HG02759 (cell line): ENCODE measurements around the gene LRTM2.
A peak's percentile ranks its signal among the peaks of the same experiment; 100 is the strongest.

Experiments
- ATAC-seq: cut with Tn5 transposase; IDR thresholded peaks from one replicate; pipeline ENCODE4 v1.9.1; 2021; ENCODE audit warnings: mild to moderate bottlenecking, moderate library complexity; ENCODE audit not compliant: unreplicated experiment

Gene LRTM2

GRCh38 chr12:1820191-1820895 is at the start of gene LRTM2:
Gene LRTM2 (plus strand): TSS chr12:1820565. CDS start chr12:1828149, 7,584 bp downstream.
- no peak for ATAC-seq

- no peak for ATAC-seq
Measured at GRCh38 chr12:1773937-1774655, 46.3 kb upstream of the LRTM2 start.

GRCh38 chr12:1776170-1776921 is 44.0 kb upstream of the LRTM2 start:
- no peak for ATAC-seq

- no peak for ATAC-seq
Measured at GRCh38 chr12:1777798-1778197, 42.6 kb upstream of the LRTM2 start.

- ATAC-seq = no peak
Measured at GRCh38 chr12:1778911-1779310, 41.5 kb upstream of the LRTM2 start.

GRCh38 chr12:1779783-1780182 is 40.6 kb upstream of the LRTM2 start:
- no peak for ATAC-seq

- no peak for ATAC-seq
Measured at GRCh38 chr12:1781772-1782171, 38.6 kb upstream of the LRTM2 start.

- ATAC-seq = no peak
Measured at GRCh38 chr12:1782215-1782614, 38.1 kb upstream of the LRTM2 start.

GRCh38 chr12:1787714-1788113 is 32.7 kb upstream of the LRTM2 start:
- ATAC-seq = no peak

GRCh38 chr12:1790444-1790843 is 29.9 kb upstream of the LRTM2 start:
- no peak for ATAC-seq

GRCh38 chr12:1791104-1791841 is 29.1 kb upstream of the LRTM2 start:
- ATAC-seq = no peak

GRCh38 chr12:1792406-1792805 is 28.0 kb upstream of the LRTM2 start:
- ATAC-seq = no peak

GRCh38 chr12:1793426-1794210 is 26.7 kb upstream of the LRTM2 start:
- no peak for ATAC-seq

- no peak for ATAC-seq
Measured at GRCh38 chr12:1794440-1795090, 25.8 kb upstream of the LRTM2 start.

GRCh38 chr12:1795221-1795784 is 25.1 kb upstream of the LRTM2 start:
- no peak for ATAC-seq

GRCh38 chr12:1795785-1796514 is 24.4 kb upstream of the LRTM2 start:
- peak; percentile 91 for ATAC-seq

GRCh38 chr12:1796515-1797010 is 23.8 kb upstream of the LRTM2 start:
- peak; percentile 23 for ATAC-seq
